A549 (cell line): ENCODE data around the gene FAM76A.

Experiments
- CTCF ChIP-seq: fragments of >200 bp; sonication (Bioruptor Twin); formaldehyde crosslinking; IDR thresholded peaks from 3 replicates; pipeline ENCODE4 v1.5.1; 2016
- EHMT2 ChIP-seq: fragments of 200-600 bp; sonication (generic); IDR thresholded peaks from 2 replicates; pipeline ENCODE4 v1.6.1; 2016; ENCODE audit warnings: antibody characterized with exemption, low read depth, mild to moderate bottlenecking, moderate library complexity
- FOSL2 ChIP-seq, 2 experiments: fragments of 450-650 bp in 1 of 2; fragments of >200 bp in 1 of 2; sonication (Bioruptor Twin) in 1 of 2; formaldehyde crosslinking; IDR thresholded peaks; 2 replicates each; pipeline versions ENCODE4 v1.5.0 to v1.6.1; 2016 to 2020; ENCODE audit warnings: mild to moderate bottlenecking in 1 of 2, moderate library complexity in 1 of 2
- JUN ChIP-seq, 2 experiments: fragments of >200 bp; sonication (Bioruptor Twin); formaldehyde crosslinking; IDR thresholded peaks; 2 replicates in 1 of 2; 3 replicates in 1 of 2; pipeline ENCODE4 v1.6.1; 2016 to 2017
- MAX ChIP-seq: IDR thresholded peaks from 2 replicates; pipeline ENCODE4 v1.6.1; 2012
- MAZ ChIP-seq: fragments of 150-350 bp; IDR thresholded peaks from 2 replicates; pipeline ENCODE4 v1.6.1; 2014; ENCODE audit warnings: antibody characterized with exemption, low read depth, low read length, borderline replicate concordance
- MYC ChIP-seq: IDR thresholded peaks from 2 replicates; pipeline ENCODE4 v1.6.1; 2012; ENCODE audit warnings: mild to moderate bottlenecking, inconsistent platforms, low read length, improper control_type of control experiment, borderline replicate concordance
- PHF8 ChIP-seq: fragments of 200-600 bp; sonication (generic); IDR thresholded peaks from 2 replicates; pipeline ENCODE4 v1.6.1; 2016; ENCODE audit warnings: low read depth, mild to moderate bottlenecking, antibody characterized with exemption, moderate library complexity, borderline replicate concordance
- POLR2A ChIP-seq: IDR thresholded peaks from 2 replicates; pipeline ENCODE4 v1.6.1; 2012; ENCODE audit warnings: mild to moderate bottlenecking, low read length
- RAD21 ChIP-seq, 2 experiments: fragments of >200 bp in 1 of 2; sonication (Bioruptor Twin) in 1 of 2; formaldehyde crosslinking in 1 of 2; IDR thresholded peaks in 1 of 2; conservative IDR thresholded peaks in 1 of 2; 2 replicates in 1 of 2; 3 replicates in 1 of 2; pipeline ENCODE4 v1.6.1; 2012 to 2018; ENCODE audit warnings: inconsistent platforms in 1 of 2
- RCOR1 ChIP-seq: fragments of 150-350 bp; IDR thresholded peaks from 2 replicates; pipeline ENCODE4 v1.6.1; 2014; ENCODE audit warnings: antibody characterized with exemption, low read length, low read depth
- RFX5 ChIP-seq: fragments of 450-650 bp; IDR thresholded peaks from 2 replicates; pipeline ENCODE4 v1.7.1; 2014; ENCODE audit warnings: antibody characterized with exemption, mild to moderate bottlenecking, moderate library complexity
- SMC3 ChIP-seq: fragments of >200 bp; sonication (Bioruptor Twin); formaldehyde crosslinking; IDR thresholded peaks from 3 replicates; pipeline ENCODE4 v1.6.1; 2018; ENCODE audit warnings: inconsistent platforms
- TF ChIP-seq, protein P1 (sequence below): fragments of 200-600 bp; sonication (generic); IDR thresholded peaks from 2 replicates; pipeline ENCODE4 v1.6.1; 2016; ENCODE audit warnings: antibody characterized with exemption, mild to moderate bottlenecking, moderate library complexity

DNA sequence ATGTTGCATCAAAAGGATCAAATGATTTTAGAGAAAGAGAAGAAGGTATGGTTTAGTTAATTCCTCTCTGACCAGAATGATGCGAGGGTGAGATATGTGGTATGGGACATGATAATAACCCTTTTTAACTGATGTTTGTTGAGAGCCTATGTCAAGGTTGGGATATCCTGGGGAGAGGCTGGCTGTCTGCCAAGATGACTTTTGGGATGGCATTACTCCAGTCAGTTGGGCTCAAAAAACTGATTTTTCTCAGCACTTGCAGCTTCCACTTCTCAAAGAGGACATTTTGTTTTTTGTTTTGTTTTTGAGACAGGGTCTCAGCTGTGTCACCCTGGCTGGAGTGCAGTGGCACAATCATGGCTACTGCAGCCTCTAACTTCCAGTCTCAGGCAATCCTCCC lies 29.5 kb downstream of the FAM76A start:
- TF ChIP-seq MAZ (no peak), MYC (no peak), RCOR1 (no peak), POLR2A (no peak), CTCF (no peak), FOSL2 (IDR thresholded peaks at IDR 0.05) (no peak), FOSL2 (CRISPR knock-in tag; IDR thresholded peaks at IDR 0.05) (no peak), SMC3 (no peak), PHF8 (no peak), EHMT2 (no peak), RAD21 (conservative IDR thresholded peaks at IDR 0.05 in 1 of 2, IDR thresholded peaks at IDR 0.05 in 1 of 2) (no peak), MAX (no peak), RFX5 (no peak), JUN (IDR thresholded peaks at IDR 0.05) (no peak)
- TF ChIP-seq, protein P1, sequence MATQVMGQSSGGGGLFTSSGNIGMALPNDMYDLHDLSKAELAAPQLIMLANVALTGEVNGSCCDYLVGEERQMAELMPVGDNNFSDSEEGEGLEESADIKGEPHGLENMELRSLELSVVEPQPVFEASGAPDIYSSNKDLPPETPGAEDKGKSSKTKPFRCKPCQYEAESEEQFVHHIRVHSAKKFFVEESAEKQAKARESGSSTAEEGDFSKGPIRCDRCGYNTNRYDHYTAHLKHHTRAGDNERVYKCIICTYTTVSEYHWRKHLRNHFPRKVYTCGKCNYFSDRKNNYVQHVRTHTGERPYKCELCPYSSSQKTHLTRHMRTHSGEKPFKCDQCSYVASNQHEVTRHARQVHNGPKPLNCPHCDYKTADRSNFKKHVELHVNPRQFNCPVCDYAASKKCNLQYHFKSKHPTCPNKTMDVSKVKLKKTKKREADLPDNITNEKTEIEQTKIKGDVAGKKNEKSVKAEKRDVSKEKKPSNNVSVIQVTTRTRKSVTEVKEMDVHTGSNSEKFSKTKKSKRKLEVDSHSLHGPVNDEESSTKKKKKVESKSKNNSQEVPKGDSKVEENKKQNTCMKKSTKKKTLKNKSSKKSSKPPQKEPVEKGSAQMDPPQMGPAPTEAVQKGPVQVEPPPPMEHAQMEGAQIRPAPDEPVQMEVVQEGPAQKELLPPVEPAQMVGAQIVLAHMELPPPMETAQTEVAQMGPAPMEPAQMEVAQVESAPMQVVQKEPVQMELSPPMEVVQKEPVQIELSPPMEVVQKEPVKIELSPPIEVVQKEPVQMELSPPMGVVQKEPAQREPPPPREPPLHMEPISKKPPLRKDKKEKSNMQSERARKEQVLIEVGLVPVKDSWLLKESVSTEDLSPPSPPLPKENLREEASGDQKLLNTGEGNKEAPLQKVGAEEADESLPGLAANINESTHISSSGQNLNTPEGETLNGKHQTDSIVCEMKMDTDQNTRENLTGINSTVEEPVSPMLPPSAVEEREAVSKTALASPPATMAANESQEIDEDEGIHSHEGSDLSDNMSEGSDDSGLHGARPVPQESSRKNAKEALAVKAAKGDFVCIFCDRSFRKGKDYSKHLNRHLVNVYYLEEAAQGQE, result no peak
